ENCODE data around the gene RNF222.

GRCh38 chr17:8408371-8408770, 10.7 kb upstream of the RNF222 start:
- TF ChIP-seq CTCF (IDR thresholded peaks at IDR 0.05) (no peak), POLR2AphosphoS5 (IDR thresholded peaks at IDR 0.05) (no peak), POLR2A (IDR thresholded peaks at IDR 0.05) (no peak)
